CD4-positive, alpha-beta T cell treated with Interleukin-6 at 100 ng/mL for 8 hours (primary cell): ENCODE results near the gene OSTN.
"Not testable (repeated sequence)": the region's sequence is repeated elsewhere in the genome, so short reads cannot be mapped to it uniquely, and the experiment has no call there.

Source experiments
- DNase-seq: peaks from one replicate; pipeline ENCODE4 v3.0.0-alpha.2; 2020; ENCODE audit warnings: mixed read lengths, low spot score

OSTN gene, protein sequence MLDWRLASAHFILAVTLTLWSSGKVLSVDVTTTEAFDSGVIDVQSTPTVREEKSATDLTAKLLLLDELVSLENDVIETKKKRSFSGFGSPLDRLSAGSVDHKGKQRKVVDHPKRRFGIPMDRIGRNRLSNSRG

DNA sequence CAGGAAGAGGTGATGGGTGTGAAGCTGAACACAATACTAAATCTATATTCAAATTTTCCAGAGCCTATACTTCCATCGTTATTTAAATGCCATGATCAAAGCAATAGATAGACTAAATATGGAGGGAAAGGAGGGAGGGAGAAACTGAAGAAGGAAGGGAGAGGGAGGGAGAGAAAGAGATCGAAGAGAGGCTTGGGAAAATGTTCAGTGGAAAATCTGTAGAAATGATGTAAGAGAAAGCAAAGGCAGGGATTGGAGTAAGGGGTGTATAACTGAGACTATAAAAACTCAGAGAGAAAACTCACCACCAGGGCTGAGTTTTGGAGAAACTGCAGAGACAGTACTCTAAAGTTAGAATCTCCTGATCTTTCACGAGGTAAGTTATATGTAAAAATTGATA lies at the start of gene OSTN:
TSS of gene OSTN (plus strand) at position 310 of the 400 bp plus-strand sequence. CDS start 13,292 bp downstream, outside the sequence.
- no peak for DNase-seq

DNA sequence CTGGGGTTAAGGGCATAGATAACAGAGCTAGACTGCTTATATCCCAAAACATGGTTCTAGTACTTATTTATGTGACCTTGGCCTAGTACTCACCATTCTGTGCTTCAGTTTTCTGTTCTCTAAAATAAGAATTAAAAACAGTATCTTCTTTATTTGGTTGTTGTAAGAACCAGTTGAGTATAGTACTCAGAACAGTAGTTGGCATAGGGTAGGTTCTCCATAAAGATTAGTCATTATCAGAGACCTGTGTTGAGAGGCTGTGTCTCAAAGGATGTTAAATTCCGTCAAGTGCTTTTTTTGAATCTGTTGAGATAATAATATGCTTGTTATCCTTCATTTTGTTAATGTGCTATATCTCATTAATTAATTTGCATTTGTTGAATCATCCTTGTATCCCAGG lies 47.4 kb upstream of the OSTN start:
- DNase-seq, result no peak

DNA sequence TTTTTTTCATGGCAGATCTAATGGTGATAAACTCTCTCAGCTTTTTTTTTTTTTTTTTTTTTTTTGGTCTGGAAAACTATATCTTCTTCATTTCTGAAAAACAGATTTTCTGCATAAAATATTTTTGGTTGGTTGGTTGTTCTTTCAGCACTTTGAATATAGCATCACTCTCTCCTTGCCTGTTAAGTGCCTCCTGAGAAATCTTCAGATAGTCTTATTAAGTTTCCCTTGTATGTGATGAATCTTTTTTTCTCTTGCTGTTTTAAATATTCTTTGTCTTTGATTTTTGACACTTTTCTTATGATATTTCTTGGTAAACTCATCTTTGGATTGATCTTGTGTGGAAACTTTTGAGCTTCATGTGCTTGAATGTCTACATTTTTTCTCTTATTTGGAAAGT lies 44.2 kb upstream of the OSTN start:
- no peak for DNase-seq

DNA sequence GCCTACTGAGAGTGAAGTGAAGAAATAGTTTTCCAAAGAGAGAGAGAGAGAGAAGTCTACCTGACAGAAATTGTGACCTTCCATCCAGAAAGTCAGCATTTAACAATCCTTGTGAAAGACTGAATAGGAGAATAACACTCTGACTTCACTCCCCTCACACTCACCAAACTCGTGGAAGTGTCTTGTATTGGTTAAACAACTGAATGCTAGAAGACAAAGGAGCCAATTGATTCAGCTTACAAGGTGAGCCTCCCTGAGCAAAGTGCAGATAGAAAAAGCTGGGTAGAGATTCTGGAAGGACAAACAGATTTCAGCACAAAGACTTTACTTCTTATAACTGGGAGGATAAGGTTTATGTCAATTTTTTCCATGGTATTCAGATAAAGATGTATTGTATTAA lies 40.8 kb upstream of the OSTN start:
- no peak for DNase-seq

DNA sequence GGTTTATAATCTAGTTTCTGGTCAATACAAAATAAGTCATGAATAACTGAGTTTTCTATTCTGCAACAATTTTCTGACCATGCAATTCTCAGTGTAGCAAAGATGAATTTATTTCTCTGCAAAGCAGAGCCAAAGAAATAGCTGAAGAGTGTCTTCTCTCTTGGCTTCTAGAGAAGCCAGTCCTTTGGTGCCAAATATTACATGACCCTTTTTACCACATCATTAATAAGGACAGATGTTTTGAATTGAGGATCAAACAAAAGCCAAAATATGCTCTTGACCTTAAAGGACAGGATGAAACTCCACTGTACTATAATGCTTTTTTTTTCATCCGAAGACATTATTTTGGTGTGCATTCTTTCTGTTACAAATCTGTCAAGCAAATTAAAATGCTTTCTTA lies 40.2 kb upstream of the OSTN start:
- no peak for DNase-seq

DNA sequence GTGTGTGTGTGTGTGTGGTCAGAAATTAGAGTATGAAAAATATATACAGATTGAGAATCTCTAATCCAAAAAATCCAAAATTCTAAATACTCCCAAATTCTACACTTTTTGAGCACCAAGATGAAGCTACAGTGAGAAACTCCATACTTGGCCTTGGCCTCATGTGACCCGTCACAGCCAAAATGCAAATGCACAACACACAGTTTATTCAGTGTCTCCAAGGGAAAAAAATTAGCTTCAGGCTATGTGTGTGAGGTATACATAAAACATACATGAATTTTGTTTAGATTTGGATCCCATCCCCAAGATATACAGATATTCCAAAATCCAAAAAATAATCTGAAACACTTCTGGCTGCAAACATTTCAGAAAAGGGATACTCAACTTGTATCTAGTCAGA lies 33.2 kb upstream of the OSTN start:
- DNase-seq, result no peak

DNA sequence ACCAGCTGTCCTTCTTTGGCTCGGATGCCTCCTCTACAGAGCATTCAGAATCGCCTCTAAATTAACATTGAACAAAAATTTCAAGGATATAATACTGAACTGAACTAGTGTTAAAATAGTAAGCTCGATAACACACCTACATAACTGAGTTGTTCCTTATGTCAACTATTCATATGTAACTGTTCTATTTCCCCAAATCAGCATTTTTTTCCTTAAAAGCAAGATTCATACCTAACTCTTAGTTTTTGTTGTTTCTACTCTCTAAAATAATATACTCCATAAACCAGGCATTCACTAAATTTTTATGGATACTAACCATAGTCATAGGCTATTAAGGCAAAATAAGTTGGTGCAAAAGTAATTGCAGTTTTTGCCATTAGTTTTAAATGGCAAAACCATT lies 32.7 kb upstream of the OSTN start:
- no peak for DNase-seq

DNA sequence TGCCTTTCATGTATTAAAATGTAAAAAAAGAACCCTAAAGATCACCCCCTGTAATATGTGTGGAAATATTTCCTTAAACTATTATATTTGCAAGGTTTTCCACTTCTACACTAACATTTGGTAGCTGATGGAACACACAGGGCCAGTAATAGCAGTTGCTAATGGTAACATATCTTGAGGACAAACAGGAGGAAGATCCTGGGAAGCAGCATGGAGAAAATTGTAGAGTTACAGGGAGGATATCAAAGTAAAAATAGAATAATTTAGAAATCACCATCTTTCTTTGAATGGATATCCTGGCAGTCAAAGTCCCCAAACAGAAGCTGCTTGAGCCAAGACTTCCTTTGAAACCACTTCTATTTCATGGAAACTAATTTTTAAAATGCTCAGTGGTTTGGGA lies 29.5 kb upstream of the OSTN start:
- no peak for DNase-seq

DNA sequence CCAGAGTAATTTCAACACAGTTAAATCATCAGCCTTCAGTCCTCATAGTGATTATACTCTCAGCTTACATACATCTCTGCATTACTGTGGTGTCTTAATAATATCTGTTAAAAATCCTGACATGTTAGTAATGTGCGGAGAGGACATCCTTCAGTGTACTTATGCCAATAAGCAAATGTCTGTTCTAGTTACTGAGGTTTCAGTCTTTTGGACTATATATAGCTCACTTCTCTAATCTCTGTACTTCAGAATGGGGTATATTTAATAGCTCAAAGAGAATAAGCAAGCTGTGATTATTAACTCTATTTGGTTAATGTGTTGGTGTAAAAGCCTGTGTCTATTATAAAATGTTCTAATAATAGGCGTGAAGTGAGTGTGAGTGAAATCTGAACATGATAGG lies 28.9 kb upstream of the OSTN start:
- DNase-seq, result no peak

DNA sequence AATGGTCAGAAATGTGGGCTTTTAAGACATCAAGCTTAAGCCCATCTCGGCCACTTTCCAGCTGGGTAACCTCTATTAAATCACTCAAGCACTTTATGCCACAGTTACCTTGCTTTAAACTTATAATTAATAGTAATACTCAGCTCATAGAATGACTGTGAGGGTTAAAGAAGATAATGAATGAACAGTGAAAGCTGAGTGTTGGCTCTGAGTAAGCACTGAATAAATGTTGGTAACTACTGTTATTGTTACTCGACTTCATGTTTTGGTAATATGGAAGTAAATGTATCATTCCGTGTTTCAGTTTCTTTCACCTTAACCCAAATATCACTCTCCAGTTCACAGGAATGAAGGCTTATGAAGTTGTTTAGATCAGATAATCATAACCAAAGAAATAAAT lies 23.9 kb upstream of the OSTN start:
- no peak for DNase-seq

DNA sequence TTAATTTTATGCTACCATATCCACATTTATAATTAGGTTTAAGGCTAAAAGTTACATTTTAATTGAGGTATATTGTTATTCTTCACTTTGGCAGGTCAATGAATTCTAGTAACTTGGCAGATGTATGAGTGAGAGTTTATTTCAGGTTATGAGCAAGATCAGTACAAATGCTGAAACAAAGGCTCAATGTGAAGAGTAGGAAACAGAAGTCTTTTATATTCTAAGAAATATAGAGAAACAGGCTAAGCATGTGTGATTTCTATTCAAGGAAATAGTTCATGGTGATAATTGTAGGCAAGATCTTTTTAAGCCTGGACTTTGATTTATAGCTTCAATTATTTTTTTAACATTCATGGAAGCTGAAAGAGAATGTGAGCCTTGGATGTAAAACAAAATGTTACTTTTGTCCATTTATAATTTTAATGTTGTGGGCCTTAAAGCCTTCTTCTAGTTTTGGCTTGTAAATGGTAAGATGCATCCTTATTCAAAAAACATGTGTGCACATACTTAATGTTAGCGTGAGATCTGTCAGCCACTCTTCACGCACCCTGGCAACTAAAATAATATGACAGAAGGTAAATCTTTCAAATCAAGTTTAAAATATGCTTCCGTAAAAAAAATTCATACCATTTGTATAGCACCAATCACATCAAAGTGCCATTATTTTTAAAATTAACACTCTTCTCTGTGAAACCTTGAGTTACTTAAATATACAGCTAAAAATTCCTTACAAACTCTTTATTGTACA lies 22.8 kb upstream of the OSTN start:
- no peak for DNase-seq

DNA sequence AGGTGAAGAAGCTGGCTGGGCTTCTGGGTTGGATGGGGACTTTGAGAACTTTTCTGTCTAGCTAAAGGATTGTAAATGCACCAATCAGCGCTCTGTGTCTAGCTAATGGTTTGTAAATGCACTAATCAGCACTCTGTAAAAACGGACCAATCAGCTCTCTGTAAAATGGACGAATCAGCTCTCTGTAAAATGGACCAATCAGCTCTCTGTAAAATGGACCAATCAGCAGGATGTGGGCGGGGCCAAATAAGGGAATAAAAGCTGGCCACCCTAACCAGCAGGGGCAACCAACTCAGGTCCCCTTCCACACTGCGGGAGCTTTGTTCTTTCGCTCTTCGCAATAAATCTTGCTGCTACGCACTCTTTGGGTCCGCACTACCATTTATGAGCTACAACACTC lies 13.7 kb upstream of the OSTN start:
- DNase-seq, result not testable (repeated sequence)

DNA sequence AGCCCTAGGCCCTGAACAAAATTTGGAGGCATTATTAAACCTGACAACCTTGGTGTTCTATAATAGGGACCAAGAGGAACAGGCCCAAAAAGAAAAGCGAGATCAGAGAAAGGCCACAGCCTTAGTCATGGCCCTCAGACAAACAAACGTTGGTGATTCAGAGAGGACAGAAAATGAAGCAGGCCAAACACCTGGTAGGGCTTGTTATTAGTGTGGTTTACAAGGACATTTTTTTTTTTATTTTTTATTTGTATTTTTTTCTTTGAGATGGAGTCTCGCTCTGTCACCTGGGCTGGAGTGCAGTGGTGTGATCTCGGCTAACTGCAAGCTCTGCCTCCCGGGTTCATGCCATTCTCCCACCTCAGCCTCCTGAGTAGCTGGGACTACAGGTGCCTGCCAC lies 10.8 kb upstream of the OSTN start:
- DNase-seq, result not testable (repeated sequence)

DNA sequence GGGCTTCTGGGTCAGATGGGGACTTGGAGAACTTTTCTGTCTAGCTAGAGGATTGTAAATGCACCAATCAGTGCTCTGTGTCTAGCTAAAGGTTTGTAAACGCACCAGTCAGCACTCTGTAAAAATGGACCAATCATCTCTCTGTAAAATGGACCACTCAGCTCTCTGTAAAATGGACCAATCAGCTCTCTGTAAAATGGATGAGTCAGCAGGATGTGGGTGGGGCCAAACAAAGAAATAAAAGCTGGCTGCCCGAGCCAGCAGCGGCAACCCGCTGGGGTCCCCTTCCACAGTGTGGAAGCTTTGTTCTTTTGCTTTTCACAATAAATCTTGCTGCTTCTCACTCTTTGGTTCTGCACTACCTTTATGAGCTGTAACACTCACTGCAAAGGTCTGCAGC lies 6.8 kb upstream of the OSTN start:
- DNase-seq, result not testable (repeated sequence)

DNA sequence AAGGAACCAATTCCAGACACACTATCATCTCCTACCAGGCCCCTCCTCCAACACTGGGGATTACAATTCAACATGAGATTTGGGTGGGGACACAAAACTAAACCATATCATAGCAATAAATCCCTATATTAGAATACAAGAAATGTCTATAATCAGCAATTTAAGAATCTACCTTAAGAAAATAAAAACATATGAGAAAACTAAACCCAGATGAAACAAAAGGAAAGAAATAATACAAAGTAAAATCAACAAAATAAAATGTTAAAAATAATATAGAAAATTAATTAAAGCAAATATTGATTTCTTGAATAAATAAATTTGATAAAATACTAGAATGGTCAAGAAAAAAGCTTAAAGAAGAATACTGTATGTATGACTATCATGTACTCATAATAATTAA lies 6.1 kb upstream of the OSTN start:
- DNase-seq, result no peak

DNA sequence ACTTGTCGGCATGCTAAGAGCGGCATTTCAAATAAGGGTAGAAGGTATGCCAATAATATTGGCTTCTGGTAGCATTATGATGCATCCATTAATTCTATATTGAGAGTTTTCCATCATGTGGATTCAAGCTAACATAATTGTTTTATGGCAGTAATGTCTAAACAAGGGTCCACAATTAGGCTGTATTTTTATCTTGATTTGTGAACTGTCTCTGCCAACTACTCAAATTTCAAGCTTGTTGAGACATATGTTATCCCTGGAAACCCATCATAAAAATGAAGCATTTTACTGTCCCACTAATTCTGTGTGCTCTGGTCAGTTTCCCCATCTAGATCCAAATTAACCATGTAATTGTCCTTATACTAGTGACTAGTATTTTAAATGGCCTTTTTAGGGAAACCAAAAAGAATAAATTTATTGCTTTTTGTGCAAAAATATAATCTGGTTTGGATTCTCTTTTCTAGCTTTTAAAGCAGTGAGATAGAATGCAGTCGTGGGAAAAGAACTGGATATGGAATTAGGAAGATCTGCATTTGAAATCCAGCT lies 1.2 kb upstream of the OSTN start:
- no peak for DNase-seq

DNA sequence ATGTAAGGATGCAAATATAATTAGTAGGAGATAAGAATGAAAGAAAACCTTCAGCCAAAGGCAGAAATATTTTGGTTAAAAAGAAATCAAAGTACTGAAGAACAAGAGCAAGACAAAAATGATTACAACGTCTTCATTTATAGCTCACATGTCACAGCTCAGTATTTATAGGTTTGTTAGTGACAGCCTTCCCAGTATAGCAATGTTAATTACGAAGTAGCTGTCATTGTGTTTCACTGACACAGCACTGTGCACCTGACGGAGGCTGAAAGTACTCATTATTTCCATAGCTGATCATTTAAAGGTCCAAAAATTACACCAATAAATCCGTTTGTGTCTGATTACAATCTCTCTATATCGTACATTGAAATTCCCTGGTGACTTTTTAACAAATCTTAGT lies 561 bp upstream of the OSTN start:
- DNase-seq, result no peak

DNA sequence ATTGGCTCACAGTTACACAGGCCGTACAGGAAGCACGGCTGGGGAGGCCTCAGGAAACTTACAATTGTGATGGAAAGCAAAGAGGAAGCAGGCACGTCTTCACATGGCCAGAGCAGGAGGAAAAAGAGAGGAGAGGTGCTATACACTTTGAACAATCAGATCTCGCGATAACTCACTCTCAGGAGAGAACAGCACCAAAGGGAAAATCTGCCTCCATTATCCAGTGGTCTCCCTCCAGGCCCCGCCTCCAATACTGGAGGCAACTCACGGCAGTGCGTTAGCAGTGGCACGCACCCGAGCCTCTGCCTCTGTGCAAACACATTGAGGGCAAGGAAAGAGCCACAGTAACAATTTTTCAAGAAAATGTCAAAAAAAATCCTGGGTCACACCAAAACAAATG lies 11.0 kb downstream of the OSTN start:
- DNase-seq, result no peak

DNA sequence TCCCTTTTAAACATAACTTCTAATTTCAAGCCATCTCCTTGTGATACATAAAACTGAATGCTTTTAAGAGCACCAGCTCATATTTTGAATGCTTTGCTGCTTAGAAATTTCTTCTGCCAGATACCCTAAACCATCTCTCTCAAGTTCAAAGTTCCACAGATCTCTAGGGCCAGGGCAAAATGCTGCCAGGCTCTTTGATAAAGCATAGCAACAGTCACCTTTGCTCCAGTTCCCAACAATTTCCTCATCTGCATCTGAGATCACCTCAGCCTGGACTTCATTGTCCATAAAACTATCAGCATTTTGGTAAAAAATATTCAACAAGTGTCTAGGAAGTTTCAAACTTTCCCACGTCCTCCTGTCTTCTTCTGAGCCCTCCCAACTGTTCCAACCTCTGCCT lies 17.5 kb downstream of the OSTN start:
- no peak for DNase-seq

DNA sequence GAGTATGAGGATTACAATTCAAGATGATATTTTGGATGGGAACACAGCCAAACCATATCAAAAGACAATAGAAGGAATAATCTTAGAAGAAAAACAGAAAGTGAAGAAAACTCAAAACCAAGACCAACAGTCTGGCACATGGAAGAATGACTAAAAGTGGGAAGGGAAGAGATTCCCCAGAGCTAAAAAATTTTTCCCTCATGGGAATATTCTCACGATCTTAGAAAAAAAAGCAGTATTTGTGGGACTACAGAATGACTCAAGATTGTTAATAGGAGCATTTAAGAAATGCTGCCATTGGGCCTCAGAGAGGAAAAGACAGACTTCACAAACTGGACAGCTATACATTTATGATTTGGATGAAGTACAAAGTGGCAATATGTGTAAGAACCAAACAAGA lies 18.3 kb downstream of the OSTN start:
- DNase-seq, result no peak

DNA sequence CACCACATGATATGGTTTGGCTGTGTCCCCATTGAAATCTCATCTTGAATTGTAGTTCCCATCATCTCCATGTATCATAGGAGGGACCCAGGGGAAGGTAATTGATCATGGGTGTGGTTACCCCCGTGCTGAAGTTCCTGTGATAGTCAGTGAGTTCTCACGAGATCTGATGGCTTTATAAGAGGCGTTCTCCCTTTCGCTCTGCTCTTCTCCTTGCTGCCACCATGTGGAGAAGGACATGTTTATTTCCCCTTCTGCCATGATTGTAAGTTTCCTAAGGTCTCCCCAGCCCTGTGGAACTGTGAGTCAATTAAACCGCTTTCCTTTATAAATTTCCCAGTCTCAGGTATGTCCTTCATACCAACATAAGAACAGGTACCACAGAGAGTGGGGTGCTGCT lies 21.9 kb downstream of the OSTN start:
- DNase-seq, result no peak

DNA sequence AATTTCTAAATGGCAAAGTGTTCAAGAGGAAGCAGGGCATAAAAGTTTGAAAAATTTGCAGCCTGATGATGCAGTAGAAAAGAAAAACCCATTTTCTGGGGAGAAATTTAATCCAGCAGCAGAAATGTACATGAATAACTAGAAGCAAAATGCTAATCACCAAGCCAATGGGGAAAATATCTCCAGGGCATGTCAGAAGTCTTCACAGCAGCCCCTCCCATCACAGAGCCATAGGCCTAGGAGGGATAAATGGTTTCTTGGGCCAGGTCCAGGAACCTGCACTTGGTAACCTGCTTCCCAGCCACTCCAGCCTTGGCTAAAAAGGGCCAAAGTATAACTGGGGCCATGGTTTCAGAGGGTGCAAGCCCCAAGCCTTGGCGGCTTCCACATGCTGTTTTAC lies 22.6 kb downstream of the OSTN start:
- no peak for DNase-seq

DNA sequence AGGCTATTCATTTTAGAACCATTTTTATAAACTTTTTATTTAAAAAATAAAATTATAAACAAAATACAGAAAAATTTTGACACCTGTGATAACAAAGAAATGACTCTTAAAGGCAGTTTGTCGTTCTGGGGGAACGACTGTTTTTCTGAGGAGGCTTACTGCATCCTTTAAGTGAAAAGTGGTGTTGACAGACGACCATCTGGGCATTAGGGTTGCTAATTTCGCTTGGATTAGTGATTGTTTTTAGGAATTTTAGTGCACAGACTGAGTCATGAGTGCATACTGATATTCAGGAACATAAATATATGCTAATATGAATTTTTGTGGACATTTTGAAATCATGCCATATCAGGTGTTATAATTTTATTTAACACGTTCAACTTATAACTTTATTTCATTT lies 28.5 kb downstream of the OSTN start:
- DNase-seq, result no peak

DNA sequence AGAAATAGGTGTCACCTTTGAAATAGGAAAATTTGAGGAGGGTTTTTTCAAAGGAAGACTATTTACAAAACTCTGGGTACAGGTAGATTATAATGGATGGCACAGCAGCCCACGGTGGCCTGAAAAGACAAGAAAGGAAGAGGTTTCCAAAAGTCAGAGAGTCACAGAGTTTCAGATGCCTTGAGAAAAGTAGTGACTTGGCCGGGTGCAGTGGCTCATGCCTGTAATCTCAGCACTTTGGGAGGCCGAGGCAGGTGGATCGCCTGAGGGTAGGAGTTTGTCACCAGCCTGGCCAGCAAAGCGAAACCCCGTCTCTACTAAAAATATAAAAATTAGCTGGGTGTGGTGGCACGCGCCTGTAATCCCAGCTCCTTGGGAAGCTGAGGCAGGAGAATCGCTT lies 35.2 kb downstream of the OSTN start:
- no peak for DNase-seq
